ENCODE measurements around the gene GRM7.

- TF ChIP-seq CTCF (IDR thresholded peaks at IDR 0.05) (no peak), POLR2A (IDR thresholded peaks at IDR 0.05) (no peak)
These were observed 101.9 kb downstream of the GRM7 start for GRCh38 chr3:6962801-6963200.
